Urothelium cell line (cell line): ENCODE results near the gene FRS3.

Experiments
- DNase-seq: peaks from one replicate; pipeline ENCODE4 v3.0.0; 2011; ENCODE audit warnings: low spot score, mixed read lengths
- FAIRE-seq: peaks from 2 replicates; lab custom pipeline; 2011; peaks lifted over from hg19 to GRCh38; lab: Jason Lieb, UNC

The FRS3 gene

DNA sequence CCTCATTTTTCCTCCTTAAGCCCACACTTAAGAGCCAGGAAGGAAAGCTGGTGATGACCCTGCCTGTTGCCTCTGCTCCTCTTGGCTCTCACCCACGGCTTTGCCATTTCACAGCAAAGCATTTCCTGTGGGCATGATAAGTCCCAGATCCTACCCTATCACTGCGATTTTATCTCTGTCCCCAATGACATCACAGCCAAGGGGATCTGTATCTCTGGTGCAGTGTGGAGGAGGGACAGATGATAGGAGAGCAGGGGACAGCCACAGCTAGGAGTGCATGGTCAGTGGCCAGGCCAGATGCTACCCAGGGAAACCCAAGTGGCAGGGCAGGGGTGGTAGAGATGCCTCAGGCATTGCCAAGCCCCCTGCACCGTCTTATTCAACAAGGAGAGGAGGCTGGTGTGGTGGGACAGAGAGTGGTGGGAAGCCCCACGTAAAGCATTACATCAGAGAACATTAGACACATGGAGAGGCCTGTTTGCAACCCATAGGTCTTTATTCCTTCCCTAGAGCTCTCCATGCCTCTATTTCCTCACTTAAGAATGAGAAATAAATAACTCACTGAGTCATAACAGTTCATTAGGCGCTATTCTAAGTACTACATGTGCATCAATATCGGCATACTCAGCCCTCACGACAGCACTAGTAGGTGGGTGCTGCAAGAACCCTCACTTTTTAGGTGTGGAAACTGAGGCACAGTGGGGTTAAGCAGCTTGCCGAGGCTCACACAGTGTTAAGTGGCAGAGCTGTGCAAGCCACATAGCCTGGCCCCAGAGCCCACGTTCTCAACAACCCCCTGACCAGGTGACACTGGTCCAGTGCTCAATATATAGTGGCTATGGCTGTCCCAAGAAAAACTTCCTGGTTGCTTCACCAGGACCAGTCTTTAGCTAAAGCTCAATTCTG, 48.9 kb downstream of the FRS3 start:
- FAIRE-seq (no peak), DNase-seq (no peak)

GRCh38 chr6:41729624-41730023, 50.1 kb downstream of the FRS3 start:
- no peak for DNase-seq

DNA sequence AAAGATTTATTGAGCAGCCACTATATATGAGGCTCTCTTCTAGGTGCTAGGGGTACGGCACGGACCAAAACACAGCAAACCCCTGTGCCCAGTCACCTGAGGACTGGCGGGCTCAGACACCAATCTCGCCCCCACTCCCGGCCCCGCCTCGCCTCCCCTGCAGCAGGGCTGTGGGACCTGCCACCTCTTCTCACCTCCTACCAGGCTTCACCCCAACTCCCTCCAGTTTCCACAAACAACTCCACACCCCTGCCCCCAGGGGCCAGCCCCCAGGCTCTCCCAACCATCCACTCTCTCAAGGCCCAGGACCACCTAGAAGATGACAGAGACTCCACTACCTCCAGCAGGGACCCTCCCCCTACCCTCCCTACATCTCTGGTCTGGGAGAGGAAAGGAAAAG, 50.7 kb downstream of the FRS3 start:
- FAIRE-seq (no peak), DNase-seq (no peak)

More at GRCh38 chr6:41729624-41730023, 50.1 kb downstream of the FRS3 start:
- no peak for FAIRE-seq

- FAIRE-seq (no peak), DNase-seq (no peak)
Observed at GRCh38 chr6:41728073-41728936, 51.4 kb downstream of the FRS3 start.

DNA sequence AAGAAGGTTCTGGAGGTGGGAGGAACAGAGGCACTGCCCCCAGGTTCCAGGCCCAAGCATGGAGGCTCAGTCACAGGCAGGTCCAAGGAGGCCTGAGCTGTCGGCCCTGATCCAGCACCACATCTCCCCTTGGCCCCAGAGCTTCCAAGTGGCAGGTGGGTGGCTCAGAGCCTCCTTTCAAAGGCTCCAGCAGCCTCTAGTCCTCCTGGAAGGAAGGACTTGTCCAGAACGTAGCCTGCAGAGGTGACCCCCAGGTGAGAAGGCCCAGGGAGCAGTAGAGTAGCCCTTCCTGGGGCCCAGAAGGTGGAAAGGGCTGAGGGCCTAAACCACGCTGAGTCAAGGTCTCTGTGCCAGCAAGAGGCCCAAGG, 52.0 kb downstream of the FRS3 start:
- no peak for FAIRE-seq

DNA sequence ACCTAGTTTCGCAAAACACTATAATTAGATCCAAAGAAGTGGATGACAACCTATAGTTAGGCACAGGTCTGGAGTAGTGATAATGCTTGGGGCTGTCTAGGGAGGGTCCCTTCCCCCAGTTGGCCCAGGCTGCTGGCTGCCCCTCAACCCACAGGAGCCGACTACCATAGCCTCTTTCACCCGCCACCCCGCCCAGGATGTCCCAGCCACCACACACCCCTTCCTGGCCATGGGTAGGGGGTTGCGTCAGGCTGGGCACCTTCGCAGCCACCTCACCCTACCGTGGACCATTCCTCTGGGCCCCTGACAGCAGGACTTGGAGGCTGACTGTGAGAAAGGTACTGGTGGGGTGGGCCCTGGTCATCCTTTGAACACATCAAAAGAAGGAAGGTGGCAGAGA, 52.8 kb downstream of the FRS3 start:
- DNase-seq, result no peak
- no peak for FAIRE-seq

More for the DNA sequence above, 52.0 kb downstream of the FRS3 start:
- no peak for DNase-seq

GRCh38 chr6:41724586-41725501, 54.9 kb downstream of the FRS3 start:
- DNase-seq, result no peak
- no peak for FAIRE-seq

DNA sequence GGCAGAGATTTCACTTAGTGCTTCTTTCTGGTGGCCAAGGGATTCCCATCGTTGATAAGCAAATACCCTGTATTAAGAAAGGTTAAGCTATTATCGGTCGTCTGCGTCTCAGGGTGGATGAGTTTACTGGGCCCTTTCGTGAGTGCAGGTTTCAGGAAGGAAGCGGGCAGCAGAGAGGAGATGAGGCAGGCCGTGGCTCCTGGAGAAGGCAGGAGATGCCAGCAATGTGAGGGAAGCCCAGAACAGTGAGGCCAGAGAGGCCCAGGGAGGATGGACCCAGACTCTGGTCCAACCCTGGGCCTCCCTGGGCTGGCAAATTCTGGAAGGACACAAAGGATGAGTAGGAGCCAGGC, 55.5 kb downstream of the FRS3 start:
- DNase-seq, result no peak
- FAIRE-seq, result no peak

- FAIRE-seq (peak; percentile 65), DNase-seq (peak; percentile 98)
Observed at GRCh38 chr6:41723530-41724227, 56.0 kb downstream of the FRS3 start.

- DNase-seq, result no peak
- no peak for FAIRE-seq
Observed at GRCh38 chr6:41722969-41723529, 56.7 kb downstream of the FRS3 start.

DNA sequence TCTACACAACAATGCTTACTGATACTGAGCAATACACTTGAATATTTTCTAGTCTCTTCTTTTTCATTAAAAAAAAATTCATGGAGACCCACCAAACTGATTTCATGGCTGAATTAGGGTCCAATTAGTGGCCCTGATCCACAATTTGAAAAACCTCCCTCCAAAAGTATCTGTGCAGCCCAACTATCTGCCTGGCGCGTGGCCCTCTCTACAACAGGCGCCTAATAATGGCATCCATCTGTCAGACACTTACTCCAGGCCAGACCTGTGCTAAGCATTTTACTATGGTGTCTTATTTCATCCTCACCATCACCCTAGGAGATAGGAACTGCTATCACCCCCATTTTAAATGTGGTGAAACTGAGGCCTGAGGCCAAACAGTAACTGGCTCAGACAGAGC, 58.3 kb downstream of the FRS3 start:
- DNase-seq (no peak), FAIRE-seq (no peak)

DNA sequence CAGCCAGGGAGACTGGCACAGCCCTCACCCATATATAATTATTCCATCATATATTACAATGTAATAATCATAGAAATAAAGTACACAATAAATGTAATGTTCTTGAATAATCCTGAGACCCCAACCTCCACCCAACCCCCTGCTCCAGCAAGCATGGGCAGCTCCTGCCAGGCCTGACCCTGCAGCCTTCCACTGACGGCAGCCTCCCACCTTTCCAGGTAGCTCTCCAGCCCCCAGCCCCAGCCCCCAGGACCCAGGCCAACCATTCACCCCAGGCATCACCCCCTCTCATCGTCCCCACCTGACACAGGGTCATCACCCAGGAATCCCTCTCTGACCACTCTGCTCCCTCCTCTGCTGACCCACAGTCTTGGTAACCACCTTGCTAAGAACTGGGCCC, 58.9 kb downstream of the FRS3 start:
- DNase-seq (no peak), FAIRE-seq (no peak)

DNA sequence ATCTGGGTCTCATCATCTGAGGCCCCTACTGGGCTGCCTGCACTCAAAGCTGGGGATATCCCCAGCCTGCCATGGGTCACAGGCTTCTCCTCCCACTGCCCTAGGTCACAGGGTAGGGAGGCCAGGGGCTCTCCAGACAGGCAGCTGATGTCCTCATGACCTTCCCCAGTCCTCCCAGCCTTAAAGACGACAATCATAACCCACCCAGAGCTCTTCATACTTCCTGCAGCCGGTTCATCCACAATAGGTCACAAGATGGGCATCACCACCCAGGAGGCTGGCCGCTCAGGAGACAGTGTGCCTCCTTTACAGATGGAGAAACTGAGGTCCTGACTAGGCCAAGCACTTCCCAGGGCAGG, 59.5 kb downstream of the FRS3 start:
- DNase-seq, result no peak
- no peak for FAIRE-seq
